Smooth muscle cell (in vitro differentiated cells): Measurements from ENCODE around the gene HIC2. TPM values are rescaled to one million over a fixed set of nuclear protein-coding genes. Genes with fewer than 3 reads are reported as not detected.
"Not testable (repeated sequence)": the region's sequence is repeated elsewhere in the genome, so short reads cannot be mapped to it uniquely, and the experiment has no call there.

Experiments
- DNase-seq: peaks from one replicate; lab custom pipeline; 2025; ENCODE audit not compliant: unreplicated experiment; lab: John Stamatoyannopoulos, UW
- H2AFZ ChIP-seq: fragments of 200-600 bp; sonication (generic); 2 replicates; pipeline ENCODE4 v1.6.0; 2016; ENCODE audit warnings: antibody characterized with exemption, low read depth, mild to moderate bottlenecking
- H3F3A ChIP-seq: fragments of 200-600 bp; sonication (generic); 2 replicates; pipeline ENCODE4 v1.6.0; 2017; ENCODE audit warnings: antibody characterized with exemption, low read depth
- H3K27ac ChIP-seq: fragments of 200-600 bp; sonication (generic); 2 replicates; pipeline ENCODE4 v1.5.1; 2016; ENCODE audit warnings: low read depth, mild to moderate bottlenecking
- H3K27me3 ChIP-seq: fragments of 200-600 bp; sonication (generic); 2 replicates; pipeline ENCODE4 v1.6.1; 2016; ENCODE audit warnings: low read depth, mild to moderate bottlenecking
- H3K36me3 ChIP-seq: fragments of 200-600 bp; sonication (generic); 2 replicates; pipeline ENCODE4 v1.5.1; 2016; ENCODE audit warnings: low read depth
- H3K4me1 ChIP-seq: fragments of 200-600 bp; sonication (generic); 2 replicates; pipeline ENCODE4 v1.5.1; 2016; ENCODE audit warnings: low read depth
- H3K4me2 ChIP-seq: fragments of 200-600 bp; sonication (generic); 2 replicates; pipeline ENCODE4 v1.6.0; 2016; ENCODE audit warnings: mild to moderate bottlenecking
- H3K4me3 ChIP-seq: fragments of 200-600 bp; sonication (generic); 2 replicates; pipeline ENCODE4 v1.5.1; 2016; ENCODE audit warnings: mild to moderate bottlenecking
- H3K79me2 ChIP-seq: fragments of 200-600 bp; sonication (generic); 2 replicates; pipeline ENCODE4 v1.6.0; 2016; ENCODE audit warnings: low read depth, mild to moderate bottlenecking
- H3K9ac ChIP-seq: fragments of 200-600 bp; sonication (generic); 2 replicates; pipeline ENCODE4 v1.6.0; 2016; ENCODE audit warnings: low read depth
- H3K9me3 ChIP-seq: fragments of 200-600 bp; sonication (generic); replicated peaks from 2 replicates; pipeline ENCODE4 v1.5.1; 2016; ENCODE audit warnings: low read depth
- H4K20me1 ChIP-seq: fragments of 200-600 bp; sonication (generic); 2 replicates; pipeline ENCODE4 v1.6.0; 2016; ENCODE audit warnings: low read depth
- CTCF ChIP-seq: fragments of 200-600 bp; sonication (generic); IDR thresholded peaks from 2 replicates; pipeline ENCODE4 v1.5.1; 2017; ENCODE audit warnings: borderline replicate concordance, mild to moderate bottlenecking, antibody characterized with exemption; ENCODE audit not compliant: insufficient read depth, poor library complexity, severe bottlenecking
- WGBS: methylation state at CpG from one replicate; pipeline ENCODE4 v1.1.7; 2016; ENCODE audit warnings: low lambda C conversion rate; 5-methylcytosine and 5-hydroxymethylcytosine counted together
- polyA plus RNA-seq: library from polyadenylated mRNA; unstranded; fragments of >200 nt; fragmentation: Nextera tagmentation; extraction: Ambion mirVana; gene quantifications from 2 replicates; pipeline ENCODE4 v1.2.1, GENCODE V29; 2016
- total RNA-seq: library from RNA; depleted of rRNA; stranded (reverse); fragments of >200 nt; gene quantifications from 2 replicates; pipeline ENCODE4 v1.2.3, GENCODE V29; 2014

Gene HIC2
- total and polyA plus RNA-seq, 2 experiments from 2014 or later: 4.8 to 8.5 TPM

- H3F3A ChIP-seq: no peaks in the 10 kb centered on the region
- H3K4me2 ChIP-seq: no peak overlapping the region
- H3K4me3 ChIP-seq: no peak overlapping the region
- H3K9ac ChIP-seq: no peak overlapping the region
- H4K20me1 ChIP-seq: no peaks in the 10 kb centered on the region
- H3K27me3 ChIP-seq: no peaks in the 10 kb centered on the region
- no peaks in the 10 kb centered on the region for H3K79me2 ChIP-seq
- no peaks in the 10 kb centered on the region for H3K36me3 ChIP-seq
- H3K4me1 ChIP-seq: no peaks in the 10 kb centered on the region
- TF ChIP-seq CTCF: no peak
- H3K27ac ChIP-seq: no peak overlapping the region
- H3K9me3 ChIP-seq: no peaks in the 10 kb centered on the region
- 91% methylated on average over 19 of the region's 19 CpGs for WGBS
- no peak overlapping the region for H2AFZ ChIP-seq
- DNase-seq: no peak
Observed at GRCh38 chr22:21457023-21457787, 40.0 kb downstream of the HIC2 start.

GRCh38 chr22:21462672-21463071, 45.5 kb downstream of the HIC2 start:
- not testable (repeated sequence) for H2AFZ ChIP-seq, H3K4me2 ChIP-seq, H3K27ac ChIP-seq, H3K9me3 ChIP-seq, H3K79me2 ChIP-seq, H4K20me1 ChIP-seq, H3K9ac ChIP-seq, H3K4me3 ChIP-seq, H3K4me1 ChIP-seq, DNase-seq, H3K36me3 ChIP-seq, H3F3A ChIP-seq, H3K27me3 ChIP-seq
- WGBS: 100% methylated on average over 1 of the region's 4 CpGs

- WGBS: no CpG with 5 or more reads among the region's 74 CpGs
- not testable (repeated sequence) for H3K79me2 ChIP-seq, H3K4me1 ChIP-seq, H3K9me3 ChIP-seq, H2AFZ ChIP-seq, H3K27ac ChIP-seq, H3K36me3 ChIP-seq, DNase-seq, H4K20me1 ChIP-seq, H3F3A ChIP-seq, H3K27me3 ChIP-seq, H3K9ac ChIP-seq
- peak within 1 kb of the TSS; percentile 40 for H3K4me2 ChIP-seq
- peak within 1 kb of the TSS; percentile 42 for H3K4me3 ChIP-seq
Observed at GRCh38 chr22:21467337-21468193, 50.4 kb downstream of the HIC2 start, which contains the start of gene TMEM191C. TSS of gene TMEM191C (plus strand) at chr22:21467387. CDS start at chr22:21467460, 73 bp downstream.

DNA sequence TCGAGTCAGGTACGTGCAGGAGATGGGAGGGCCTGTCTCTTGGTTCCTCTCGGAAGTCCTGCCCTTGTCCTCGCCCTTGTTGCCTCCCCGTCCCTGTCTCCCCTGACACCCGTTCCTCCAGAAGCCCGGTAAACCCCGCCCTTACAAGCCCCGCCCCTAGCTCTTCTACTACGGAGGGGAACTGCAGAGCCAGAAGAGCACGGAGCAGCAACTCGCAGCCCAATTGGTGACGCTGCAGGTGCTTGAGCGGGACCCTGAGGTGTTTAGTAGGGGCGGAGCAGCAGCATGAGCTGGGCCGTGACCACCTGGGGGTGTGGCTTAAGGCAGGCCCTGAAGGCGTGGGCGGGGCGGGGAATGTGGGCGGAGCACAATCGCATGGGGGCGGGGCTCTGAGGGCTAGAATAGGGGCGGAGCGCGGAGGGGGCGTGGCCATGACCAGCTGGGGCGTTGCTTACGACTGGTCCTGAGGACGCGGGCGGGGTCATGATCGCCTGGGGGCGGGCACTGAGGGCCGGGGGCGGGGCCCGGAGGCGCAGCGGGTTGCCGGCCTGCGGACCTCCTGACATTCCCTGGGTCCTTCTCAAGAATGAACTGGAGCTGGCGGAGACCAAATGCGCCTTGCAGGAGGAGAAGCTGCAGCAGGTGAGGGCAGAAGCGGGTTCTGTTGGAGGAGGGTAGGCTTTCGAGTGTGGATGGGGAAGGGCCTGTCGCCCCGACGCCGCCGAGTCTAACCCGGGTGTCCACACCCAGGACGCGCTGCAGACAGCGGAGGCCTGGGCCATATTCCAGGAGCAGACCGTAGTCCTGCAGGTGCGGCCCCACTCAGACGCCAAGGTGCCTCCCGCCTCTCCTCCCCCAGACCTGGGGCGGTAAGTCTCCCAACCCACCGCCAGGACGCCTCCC, 51.3 kb downstream of the HIC2 start:
- not testable (repeated sequence) for H3K9me3 ChIP-seq, H3K9ac ChIP-seq, H4K20me1 ChIP-seq, DNase-seq, H3K79me2 ChIP-seq, H2AFZ ChIP-seq, H3K27me3 ChIP-seq, H3F3A ChIP-seq, H3K4me1 ChIP-seq, H3K27ac ChIP-seq, H3K36me3 ChIP-seq
- WGBS: 0% methylated on average over 6 of the region's 60 CpGs
- peak overlapping the region; percentile 42 for H3K4me3 ChIP-seq
- H3K4me2 ChIP-seq: peak overlapping the region; percentile 40

DNA sequence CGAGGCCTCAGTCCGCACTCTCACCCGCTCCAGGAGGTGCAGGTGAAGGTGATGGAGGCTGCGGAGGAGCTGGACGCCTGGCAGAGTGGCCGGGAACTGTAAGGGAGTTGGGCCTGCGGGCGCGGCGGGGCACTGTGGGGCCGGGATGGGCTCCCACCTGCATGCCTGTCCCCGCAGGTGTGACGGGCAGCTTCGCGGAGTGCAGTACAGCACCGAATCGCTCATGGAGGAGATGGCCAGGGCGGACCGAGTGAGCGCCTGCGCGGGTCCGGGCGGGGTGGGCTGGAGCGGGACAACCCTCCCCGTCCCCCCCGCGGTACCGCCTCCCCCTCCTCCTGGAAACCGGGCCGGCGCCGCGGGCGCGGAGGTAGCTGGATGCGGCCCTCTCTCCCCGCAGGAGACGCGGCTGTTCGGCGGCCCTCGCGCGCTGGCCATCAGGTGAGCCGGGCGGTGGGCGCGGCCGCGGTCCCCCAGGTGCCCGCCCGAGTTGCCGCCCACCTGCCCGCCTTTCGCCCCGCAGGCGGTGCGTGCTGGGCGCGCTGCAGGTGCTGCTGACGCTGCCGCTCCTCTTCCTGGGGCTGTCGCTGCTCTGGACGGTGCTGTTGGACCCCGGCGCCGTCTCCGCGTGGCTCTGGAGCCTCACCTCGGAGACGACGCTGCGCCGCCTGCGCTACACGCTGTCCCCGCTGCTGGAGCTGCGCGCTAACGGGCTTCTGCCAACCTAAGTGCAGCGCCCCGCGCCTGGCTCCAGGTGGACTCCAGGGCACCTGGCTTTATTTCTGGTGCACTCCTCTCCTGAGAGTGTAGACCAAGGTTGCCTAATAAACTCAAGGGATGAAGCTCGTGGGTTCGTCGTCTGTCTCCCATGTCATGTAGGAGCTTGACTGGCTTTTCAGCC, 52.2 kb downstream of the HIC2 start:
- H3K79me2 ChIP-seq, H4K20me1 ChIP-seq, H3K27ac ChIP-seq, H3K4me3 ChIP-seq, H3K27me3 ChIP-seq, H3K9me3 ChIP-seq, H3K4me1 ChIP-seq, H2AFZ ChIP-seq, DNase-seq, H3K4me2 ChIP-seq, H3F3A ChIP-seq, H3K9ac ChIP-seq, H3K36me3 ChIP-seq: not testable (repeated sequence)
- WGBS: 14% methylated on average over 25 of the region's 87 CpGs

DNA sequence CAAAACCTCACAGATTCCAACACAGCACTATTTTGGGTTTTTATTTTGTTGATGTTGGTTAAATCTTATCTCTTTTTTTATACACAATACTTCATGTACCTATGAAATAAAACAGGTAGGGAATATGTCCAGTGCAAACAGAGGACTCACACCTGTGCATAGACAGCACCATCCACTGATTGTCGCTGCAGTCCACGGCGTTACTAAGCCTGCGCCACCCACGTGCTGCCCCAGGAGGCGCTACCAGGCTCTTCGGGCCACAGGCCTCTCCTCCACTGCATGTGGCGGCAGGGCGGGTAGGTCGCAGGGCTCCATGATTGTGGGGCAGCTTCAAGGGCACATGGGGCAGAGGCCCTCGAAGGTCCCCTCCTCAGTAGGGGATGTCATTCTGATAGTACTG, 55.8 kb downstream of the HIC2 start:
- not testable (repeated sequence) for H3K4me2 ChIP-seq, DNase-seq, H2AFZ ChIP-seq, H3K4me1 ChIP-seq, H3K79me2 ChIP-seq, H3K27me3 ChIP-seq, H3K9me3 ChIP-seq, H3F3A ChIP-seq, H3K27ac ChIP-seq, H3K36me3 ChIP-seq, H3K9ac ChIP-seq, H4K20me1 ChIP-seq, H3K4me3 ChIP-seq
- no CpG with 5 or more reads among the region's 11 CpGs for WGBS
